Gastroesophageal sphincter (tissue), 4 donors: ENCODE results near the gene DISC1. TPM values are rescaled to one million over a fixed set of nuclear protein-coding genes. Genes with fewer than 3 reads are reported as not detected.
A peak's percentile ranks its signal among the peaks of the same experiment; 100 is the strongest.
"Not testable (repeated sequence)": the region's sequence is repeated elsewhere in the genome, so short reads cannot be mapped to it uniquely, and the experiment has no call there.

Experiments
- ATAC-seq: fragments of 150-250 bp; one replicate; pipeline ENCODE4 v1.9.1; 2016; ENCODE audit warnings: mild to moderate bottlenecking, moderate library complexity
- H3K27ac ChIP-seq, 4 donors: fragments of 200-600 bp; sonication (generic) in 3 of 4; 1 replicate in 3 of 4; 2 replicates in 1 of 4; pipeline ENCODE4 v1.5.1; 2016 to 2019
- H3K27me3 ChIP-seq: fragments of 200-600 bp; sonication (generic); one replicate; pipeline ENCODE4 v1.5.1; 2019
- H3K36me3 ChIP-seq, 2 donors: fragments of 200-600 bp; sonication (generic); one replicate each; pipeline ENCODE4 v1.5.1; 2019; ENCODE audit warnings: control low read depth in 1 of 2
- H3K4me1 ChIP-seq, 3 donors: fragments of 200-600 bp; sonication (generic); 1 replicate in 2 of 3; 2 replicates in 1 of 3; pipeline ENCODE4 v1.5.1; 2016 to 2019; ENCODE audit warnings: control low read depth in 2 of 3
- H3K4me3 ChIP-seq, 2 donors: fragments of 200-600 bp; sonication (generic); one replicate each; pipeline ENCODE4 v1.5.1; 2019; ENCODE audit warnings: mild to moderate bottlenecking in 1 of 2, moderate library complexity in 1 of 2
- H3K9me3 ChIP-seq, 3 donors: fragments of 200-600 bp; sonication (generic); one replicate each; pipeline ENCODE4 v1.5.1; 2017 to 2019; ENCODE audit warnings: control low read depth in 2 of 3
- CTCF ChIP-seq, 4 experiments: fragments of 200-600 bp in 2 of 4; fragments of 450-650 bp in 2 of 4; sonication (generic) in 1 of 4; IDR thresholded peaks; one replicate each; pipeline ENCODE4 v1.5.1; 2017 to 2019; ENCODE audit warnings: antibody characterized with exemption in 4 of 4, mild to moderate bottlenecking in 2 of 4, moderate library complexity in 2 of 4
- EP300 ChIP-seq: sonication (generic); formaldehyde crosslinking; IDR thresholded peaks from one replicate; pipeline ENCODE4 v1.6.1; 2017; ENCODE audit warnings: antibody characterized with exemption, mild to moderate bottlenecking
- POLR2A ChIP-seq, 2 donors: fragments of 450-650 bp; IDR thresholded peaks; one replicate each; pipeline ENCODE4 v1.6.1; 2017; ENCODE audit warnings: antibody characterized with exemption in 2 of 2, mild to moderate bottlenecking in 2 of 2, moderate library complexity in 1 of 2
- POLR2AphosphoS5 ChIP-seq: sonication (generic); formaldehyde crosslinking; IDR thresholded peaks from one replicate; pipeline ENCODE4 v1.6.1; 2017; ENCODE audit warnings: antibody characterized with exemption
- WGBS, 2 donors: methylation state at CpG; one replicate each; pipeline ENCODE4 v1.1.5; 2018; ENCODE audit warnings: low coverage in 1 of 2; 5-methylcytosine and 5-hydroxymethylcytosine counted together
- total RNA-seq, 4 donors: library from RNA; depleted of rRNA; stranded (reverse); fragments of >200 nt; gene quantifications; one replicate each; pipeline ENCODE4 v1.1.0, GENCODE V29; 2016

DISC1 gene
- total RNA-seq, 4 donors from 2014 or later, result 4.4 to 9.8 (median 6.8) TPM

- H3K9me3 ChIP-seq, result peaks cover 0 to 5% (median 0%) of the 10 kb centered on the region in 3 donors
- H3K36me3 ChIP-seq, result no peaks in the 10 kb centered on the region
- H3K4me3 ChIP-seq, result no peak overlapping the region
- 91 to 92% methylated on average over 2 to 4 of the region's 4 CpGs for WGBS, 2 donors
- no peak overlapping the region for H3K27ac ChIP-seq
- no peaks in the 10 kb centered on the region for H3K27me3 ChIP-seq
- H3K4me1 ChIP-seq, result no peaks in the 10 kb centered on the region
- TF ChIP-seq POLR2A (IDR thresholded peaks at IDR 0.05), result no peak
- TF ChIP-seq POLR2AphosphoS5, result no peak
- no peak for ATAC-seq
These were observed 277.0 kb downstream of the DISC1 start for GRCh38 chr1:231903586-231904081.

- H3K27me3 ChIP-seq, H3K4me1 ChIP-seq, H3K27ac ChIP-seq, H3K9me3 ChIP-seq, H3K4me3 ChIP-seq, H3K36me3 ChIP-seq, ATAC-seq: not testable (repeated sequence)
- WGBS, 2 donors, result 82 to 100% methylated on average over 2 of the region's 2 CpGs
These were observed 280.7 kb downstream of the DISC1 start for GRCh38 chr1:231907310-231907709.

GRCh38 chr1:231913493-231913892 lies 286.9 kb downstream of the DISC1 start:
- no peak overlapping the region for H3K27ac ChIP-seq
- WGBS, 2 donors, result 57 to 64% methylated on average over 4 of the region's 7 CpGs

GRCh38 chr1:231918239-231919015 lies 291.8 kb downstream of the DISC1 start:
- 55 to 77% methylated on average over 5 to 6 of the region's 6 CpGs for WGBS, 2 donors
- ATAC-seq, result no peak
- TF ChIP-seq EP300 (no peak), POLR2A (IDR thresholded peaks at IDR 0.05) (no peak), POLR2AphosphoS5 (no peak), CTCF (IDR thresholded peaks at IDR 0.05) (no peak)
- H3K36me3 ChIP-seq, result no peaks in the 10 kb centered on the region
- no peak overlapping the region for H3K27ac ChIP-seq
- H3K4me3 ChIP-seq, result no peak overlapping the region
- H3K9me3 ChIP-seq, result no peaks in the 10 kb centered on the region
- H3K4me1 ChIP-seq, result no peaks in the 10 kb centered on the region
- H3K27me3 ChIP-seq, result no peaks in the 10 kb centered on the region

More at GRCh38 chr1:231913493-231913892, 286.9 kb downstream of the DISC1 start:
- no peaks in the 10 kb centered on the region for H3K9me3 ChIP-seq
- TF ChIP-seq CTCF (IDR thresholded peaks at IDR 0.05), result no peak
- TF ChIP-seq POLR2A (IDR thresholded peaks at IDR 0.05), result no peak
- no peak for TF ChIP-seq EP300
- no peak for TF ChIP-seq POLR2AphosphoS5
- no peak for ATAC-seq
- H3K4me3 ChIP-seq, result no peak overlapping the region
- no peaks in the 10 kb centered on the region for H3K36me3 ChIP-seq
- no peaks in the 10 kb centered on the region for H3K4me1 ChIP-seq
- no peaks in the 10 kb centered on the region for H3K27me3 ChIP-seq

GRCh38 chr1:231919239-231919885 lies 292.8 kb downstream of the DISC1 start:
- Histone ChIP-seq H3K9me3 (no peaks in the 10 kb centered on the region), H3K4me1 (no peaks in the 10 kb centered on the region), H3K27ac (peak overlapping the region in 2 of 4 donors; percentile 5 to 12), H3K4me3 (no peak overlapping the region), H3K36me3 (no peaks in the 10 kb centered on the region), H3K27me3 (no peaks in the 10 kb centered on the region)
- 35 to 49% methylated on average over 3 to 4 of the region's 4 CpGs for WGBS, 2 donors
- TF ChIP-seq POLR2AphosphoS5, result no peak
- no peak for TF ChIP-seq EP300
- no peak for TF ChIP-seq CTCF (IDR thresholded peaks at IDR 0.05)
- no peak for TF ChIP-seq POLR2A (IDR thresholded peaks at IDR 0.05)
- ATAC-seq, result no peak

- no peaks in the 10 kb centered on the region for H3K27me3 ChIP-seq
- no peak for TF ChIP-seq EP300
- WGBS, 2 donors, result 39 to 62% methylated on average over 3 to 7 of the region's 7 CpGs
- H3K27ac ChIP-seq, result peak overlapping the region in 2 of 4 donors; percentile 5 to 12
- H3K36me3 ChIP-seq, result no peaks in the 10 kb centered on the region
- no peaks in the 10 kb centered on the region for H3K4me1 ChIP-seq
- H3K4me3 ChIP-seq, result no peak overlapping the region
- H3K9me3 ChIP-seq, result no peaks in the 10 kb centered on the region
- ATAC-seq, result no peak
These were observed 293.3 kb downstream of the DISC1 start for GRCh38 chr1:231919886-231920285.
